Tibial nerve (tissue), 4 donors: ENCODE measurements around the gene MEIS2.
A peak's percentile ranks its signal among the peaks of the same experiment; 100 is the strongest.

Experiments
- CTCF ChIP-seq, 5 experiments: fragments of 200-600 bp in 3 of 5; fragments of 450-650 bp in 2 of 5; sonication (generic) in 3 of 5; IDR thresholded peaks; one replicate each; pipeline ENCODE4 v1.5.1; 2016 to 2019; ENCODE audit warnings: antibody characterized with exemption in 5 of 5, mild to moderate bottlenecking in 3 of 5, moderate library complexity in 2 of 5
- EP300 ChIP-seq, 2 donors: sonication (generic); formaldehyde crosslinking; IDR thresholded peaks; one replicate each; pipeline ENCODE4 v1.6.1; 2017; ENCODE audit warnings: antibody characterized with exemption in 2 of 2, mild to moderate bottlenecking in 1 of 2
- POLR2A ChIP-seq, 2 donors: fragments of 450-650 bp; IDR thresholded peaks; one replicate each; pipeline ENCODE4 v1.6.1; 2017; ENCODE audit warnings: antibody characterized with exemption in 2 of 2, mild to moderate bottlenecking in 2 of 2, moderate library complexity in 2 of 2

- TF ChIP-seq CTCF (IDR thresholded peaks at IDR 0.05) (peak in 1 of 5 experiments; percentile 3), POLR2A (IDR thresholded peaks at IDR 0.05) (peak in 1 of 2 donors; percentile 17), EP300 (IDR thresholded peaks at IDR 0.05) (no peak)
These were observed 1.7 kb downstream of the MEIS2 start for GRCh38 chr15:37098468-37099318.
